AG04450 (cell line): ENCODE results near the gene NCKAP1. TPM values are rescaled to one million over a fixed set of nuclear protein-coding genes. Genes with fewer than 3 reads are reported as not detected.

Experiments
- CTCF ChIA-PET: fragments of 300-600, 350-600 bp; formaldehyde crosslinking; extraction: SDS; loops from one replicate; lab custom pipeline; 2022; ENCODE audit warnings: antibody characterized with exemption, inconsistent platforms; lab: Charles Lee
- POLR2A ChIA-PET: fragments of 350-600 bp; formaldehyde crosslinking; extraction: SDS; loops from one replicate; lab custom pipeline; 2021; ENCODE audit warnings: antibody characterized with exemption, inconsistent platforms; lab: Yijun Ruan, JAX
- DNase-seq: peaks from one replicate; pipeline ENCODE4 v3.0.0-alpha.2; 2011; ENCODE audit warnings: low read depth, low spot score
- H3K27ac ChIP-seq: one replicate; pipeline ENCODE4 v1.5.1; 2012; ENCODE audit warnings: low read depth, low read length, control low read depth
- H3K27me3 ChIP-seq: one replicate; pipeline ENCODE4 v1.6.0; 2012; ENCODE audit warnings: low read length; ENCODE audit not compliant: control insufficient read depth, insufficient read depth
- H3K4me3 ChIP-seq: 2 replicates; pipeline ENCODE4 v1.5.1; 2011; ENCODE audit warnings: mild to moderate bottlenecking, low read depth, low read length, control low read depth
- H3K9me3 ChIP-seq: 2 replicates; pipeline ENCODE4 v1.5.1; 2012; ENCODE audit warnings: low read length; ENCODE audit not compliant: control insufficient read depth, insufficient read depth
- CTCF ChIP-seq: IDR thresholded peaks from 2 replicates; pipeline ENCODE4 v1.5.1; 2011; ENCODE audit warnings: low read depth, low read length, control low read depth, inconsistent platforms
- polyA plus RNA-seq: library from polyadenylated mRNA; depleted of rRNA; stranded (reverse); fragments of >200 nt; gene quantifications from 2 replicates; pipeline ENCODE4 v1.2.3, GENCODE V29; 2011

The NCKAP1 gene
- polyA plus RNA-seq, 1 experiment = 182 TPM

- POLR2A ChIA-PET = no interaction called here
- no peak for DNase-seq
- no peaks in the 10 kb centered on the region for H3K9me3 ChIP-seq
These were observed 26.5 kb downstream of the NCKAP1 start for GRCh38 chr2:183011743-183012142.

GRCh38 chr2:183010112-183010511, 28.1 kb downstream of the NCKAP1 start:
- no peak overlapping the region for H3K27ac ChIP-seq
- no peak for TF ChIP-seq CTCF
- no peaks in the 10 kb centered on the region for H3K9me3 ChIP-seq
- no peak overlapping the region for H3K4me3 ChIP-seq
- ChIA-PET CTCF (interaction anchor here (0.7 kb wide), 1 partner anchor 69 kb away, joined by 3 read pairs; no protein-coding TSS in a partner anchor), POLR2A (no interaction called here)
- DNase-seq = peak; percentile 42
- H3K27me3 ChIP-seq = no peaks in the 10 kb centered on the region

More at GRCh38 chr2:183011743-183012142, 26.5 kb downstream of the NCKAP1 start:
- no peak overlapping the region for H3K27ac ChIP-seq
- no peak overlapping the region for H3K4me3 ChIP-seq
- H3K27me3 ChIP-seq = no peaks in the 10 kb centered on the region
- CTCF ChIA-PET = interaction anchor here (0.9 to 1.8 kb wide), 2 partner anchors 17 to 32 kb away, joined by 4 read pairs; no protein-coding TSS in a partner anchor
- no peak for TF ChIP-seq CTCF

DNA sequence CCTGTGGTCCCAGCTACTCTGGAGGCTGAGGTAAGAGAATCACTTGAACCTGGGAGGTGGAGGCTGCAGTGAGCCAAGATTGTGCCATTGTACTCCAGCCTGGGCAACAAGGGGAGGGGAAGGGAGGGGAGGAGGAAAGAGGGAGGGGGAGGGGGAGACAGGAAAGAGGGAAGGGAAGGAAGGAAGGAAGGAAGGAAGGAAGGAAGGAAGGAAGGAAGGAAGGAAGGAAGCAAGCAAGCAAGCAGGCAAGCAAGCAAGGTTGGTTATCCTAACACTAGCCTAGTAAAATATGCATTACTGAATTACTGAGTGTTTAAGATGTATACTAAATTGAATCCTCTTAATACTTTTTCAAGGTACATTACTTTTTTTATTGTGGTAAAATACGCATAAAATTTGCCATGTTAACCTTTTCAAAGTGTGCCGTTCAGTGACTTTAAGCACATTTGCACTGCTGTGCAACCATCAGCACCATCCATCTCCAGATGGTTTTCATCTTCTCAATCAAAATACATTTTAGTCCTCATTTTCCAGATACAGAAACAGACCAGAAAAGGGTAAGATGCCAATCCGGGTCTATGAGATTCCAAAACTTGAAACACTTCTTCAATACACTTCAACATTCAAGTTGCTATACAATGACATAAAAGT, 28.9 kb downstream of the NCKAP1 start:
- POLR2A ChIA-PET = no interaction called here
- no peaks in the 10 kb centered on the region for H3K27me3 ChIP-seq
- no peak for DNase-seq
- no peak overlapping the region for H3K4me3 ChIP-seq
- CTCF ChIA-PET = no interaction called here
- H3K9me3 ChIP-seq = no peaks in the 10 kb centered on the region
- no peak overlapping the region for H3K27ac ChIP-seq
- TF ChIP-seq CTCF = no peak

- DNase-seq = no peak
- Histone ChIP-seq H3K27ac (no peak overlapping the region), H3K9me3 (no peaks in the 10 kb centered on the region), H3K27me3 (no peaks in the 10 kb centered on the region), H3K4me3 (no peak overlapping the region)
- ChIA-PET POLR2A (no interaction called here), CTCF (no interaction called here)
- no peak for TF ChIP-seq CTCF
These were observed 36.3 kb downstream of the NCKAP1 start for GRCh38 chr2:183001948-183002347.

DNA sequence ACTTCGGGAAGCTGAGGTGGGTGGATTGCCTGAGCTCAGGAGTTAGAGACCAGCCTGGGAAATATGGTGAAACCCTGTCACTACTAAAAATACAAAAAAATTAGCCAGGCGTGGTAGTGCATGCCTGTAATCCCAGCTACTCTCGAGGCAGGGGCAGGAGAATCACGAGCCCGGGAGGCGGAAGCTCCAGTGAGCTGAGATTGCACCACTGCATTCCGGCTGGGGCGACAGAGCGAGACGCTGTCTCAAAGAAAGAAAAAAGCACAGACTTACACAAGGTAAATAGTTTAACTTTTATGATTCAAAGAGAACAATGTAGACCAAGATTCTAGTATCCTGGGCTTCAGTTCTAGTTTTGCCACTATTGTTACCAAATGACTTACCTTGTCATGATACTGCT, 37.4 kb downstream of the NCKAP1 start:
- Histone ChIP-seq H3K9me3 (no peaks in the 10 kb centered on the region), H3K27ac (no peak overlapping the region), H3K27me3 (no peaks in the 10 kb centered on the region), H3K4me3 (no peak overlapping the region)
- no peak for TF ChIP-seq CTCF
- POLR2A ChIA-PET = no interaction called here
- DNase-seq = no peak
- CTCF ChIA-PET = interaction anchor here (1.0 to 1.1 kb wide), 2 partner anchors 21 to 238 kb away, joined by 4 to 5 read pairs; no protein-coding TSS in a partner anchor
